OCI-LY7 (cell line): Measurements from ENCODE around the gene HDGFL3. TPM values are rescaled to one million over a fixed set of nuclear protein-coding genes. Genes with fewer than 3 reads are reported as not detected.

ENCODE experiments used
- BruUV-seq: library from RNA; stranded (reverse); fragments of 400-500 nt; replicated peaks from 2 replicates; lab custom pipeline; 2021; lab: Mats Ljungman, UMichigan
- CTCF ChIA-PET: fragments of 300-600 bp; sonication (Branson Sonifier 250); formaldehyde crosslinking; loops from one replicate; lab custom pipeline; 2022; ENCODE audit warnings: antibody characterized with exemption; ENCODE audit not compliant: unreplicated experiment; lab: Charles Lee
- POLR2A ChIA-PET: fragments of 300-600 bp; sonication (Branson Sonifier 250); formaldehyde crosslinking; loops from one replicate; lab custom pipeline; 2022; ENCODE audit warnings: antibody characterized with exemption; lab: Charles Lee
- DNase-seq: peaks from one replicate; pipeline ENCODE4 v3.0.0-alpha.2; 2015; ENCODE audit warnings: low spot score
- H2AFZ ChIP-seq: fragments of 200-600 bp; sonication (generic), shearing (Covaris generic); 2 replicates; pipeline ENCODE4 v1.6.1; 2014; ENCODE audit warnings: mild to moderate bottlenecking, antibody characterized with exemption, low read length, moderate library complexity
- H3K27ac ChIP-seq: fragments of 200-600 bp; sonication (generic); 2 replicates; pipeline ENCODE4 v1.5.1; 2014; ENCODE audit warnings: mixed run types, low read depth, mild to moderate bottlenecking, moderate library complexity, low read length, inconsistent platforms; ENCODE audit not compliant: poor library complexity, severe bottlenecking
- H3K36me3 ChIP-seq: fragments of 200-600 bp; sonication (generic); 2 replicates; pipeline ENCODE4 v1.6.1; 2014; ENCODE audit warnings: mild to moderate bottlenecking, antibody characterized with exemption, low read length, moderate library complexity, mixed read lengths; ENCODE audit not compliant: insufficient read depth
- H3K4me1 ChIP-seq: fragments of 200-600 bp; sonication (generic); 2 replicates; pipeline ENCODE4 v1.5.1; 2014; ENCODE audit warnings: mild to moderate bottlenecking, low read length; ENCODE audit not compliant: insufficient read depth, poor library complexity, severe bottlenecking
- H3K4me2 ChIP-seq: fragments of 200-600 bp; sonication (generic); 2 replicates; pipeline ENCODE4 v1.6.1; 2014; ENCODE audit warnings: mild to moderate bottlenecking, low read length
- H3K4me3 ChIP-seq: fragments of 200-600 bp; sonication (generic); 2 replicates; pipeline ENCODE4 v1.5.1; 2014; ENCODE audit warnings: mild to moderate bottlenecking, low read depth, low read length; ENCODE audit not compliant: poor library complexity, severe bottlenecking
- H3K79me2 ChIP-seq: fragments of 200-600 bp; sonication (generic); 2 replicates; pipeline ENCODE4 v1.6.1; 2016; ENCODE audit warnings: low read depth, mild to moderate bottlenecking, low read length, moderate library complexity, mixed read lengths; ENCODE audit not compliant: insufficient read depth
- H3K9me2 ChIP-seq: fragments of 200-600 bp; sonication (generic); 2 replicates; pipeline ENCODE4 v1.6.1; 2016; ENCODE audit warnings: mild to moderate bottlenecking, low read length, mixed read lengths; ENCODE audit not compliant: insufficient read depth
- H3K9me3 ChIP-seq: fragments of 200-600 bp; sonication (generic); 2 replicates; pipeline ENCODE4 v1.6.1; 2014; ENCODE audit warnings: mild to moderate bottlenecking, mixed run types, low read length, mixed read lengths
- H4K20me1 ChIP-seq: fragments of 200-600 bp; sonication (generic); 2 replicates; pipeline ENCODE4 v1.6.1; 2014; ENCODE audit warnings: mild to moderate bottlenecking, antibody characterized with exemption, low read length, moderate library complexity, mixed read lengths; ENCODE audit not compliant: insufficient read depth
- CTCF ChIP-seq: fragments of 200-600 bp; sonication (generic); conservative IDR thresholded peaks from 2 replicates; pipeline ENCODE4 v1.5.1; 2014; ENCODE audit warnings: mild to moderate bottlenecking, antibody characterized with exemption, low read length, moderate library complexity, mixed read lengths
- EZH2phosphoT487 ChIP-seq: fragments of 200-600 bp; sonication (generic); IDR thresholded peaks from 2 replicates; pipeline ENCODE4 v1.6.1; 2018; ENCODE audit warnings: low read depth, borderline replicate concordance, mild to moderate bottlenecking, mixed run types, antibody characterized with exemption, low read length, moderate library complexity, mixed read lengths
- intact Hi-C: fragments of 100-400 bp; cut with micrococcal nuclease; formaldehyde crosslinking; loops from one replicate; pipeline ENCODE4 v1.10.0; 2022; ENCODE audit not compliant: unreplicated experiment
- total RNA-seq, 2 experiments: library from RNA; depleted of rRNA in 1 of 2; stranded (reverse); fragments of >200 nt in 1 of 2; shearing (Covaris generic) in 1 of 2; gene quantifications; 2 replicates each; pipeline ENCODE4 v1.2.3, GENCODE V29; 2014 to 2022

The HDGFL3 gene
- total RNA-seq, 2 experiments from 2014 or later: 29.3 to 74.4 TPM

DNA sequence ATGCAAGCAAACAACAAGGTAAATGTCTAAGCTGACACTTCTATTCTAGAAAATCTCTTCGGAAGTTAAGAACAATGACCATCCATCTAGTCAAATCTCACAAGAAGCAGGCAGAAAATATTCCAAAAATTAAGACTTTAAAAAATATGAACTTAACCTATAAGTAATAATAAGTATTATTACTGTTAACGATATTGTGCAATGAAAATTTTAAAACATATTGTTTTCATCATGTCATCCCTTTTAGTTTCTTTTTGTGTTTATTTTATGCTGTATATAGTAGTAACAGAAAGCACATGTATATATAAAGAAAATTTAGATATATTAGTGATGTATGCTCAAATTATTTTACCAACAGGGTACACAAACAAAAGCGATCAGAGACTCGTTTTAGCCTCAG is 4.1 kb downstream of the HDGFL3 start:
- peaks cover 35% of the 10 kb centered on the region for H3K4me1 ChIP-seq
- intact Hi-C loops: loop anchor here (10.0 kb wide), 1 partner anchor 669 kb away; no protein-coding TSS in a partner anchor
- CTCF ChIA-PET: no interaction called here

DNA sequence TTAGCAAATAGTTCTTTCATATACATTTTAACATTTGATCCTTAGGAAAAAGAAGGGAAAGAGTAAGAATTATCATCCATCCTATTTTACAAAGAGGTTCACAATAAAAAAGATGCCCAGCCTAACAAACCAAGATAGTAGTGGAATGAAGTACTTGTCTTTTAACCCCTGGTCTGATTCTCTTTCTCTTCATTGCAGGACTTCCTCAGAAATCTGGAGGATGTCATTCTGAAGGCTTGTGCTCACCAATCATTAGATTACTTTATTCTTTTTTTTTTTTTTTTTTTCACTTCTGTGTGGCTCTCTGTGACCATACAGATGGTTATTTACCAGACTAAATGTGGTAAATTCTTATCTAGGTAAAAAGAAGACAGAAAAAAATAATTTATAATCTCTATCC is 7.0 kb downstream of the HDGFL3 start:
- no peak for DNase-seq
- Histone ChIP-seq H4K20me1 (0 out of 2 replicates have a peak, but pooled peaks cover 6% of the 10 kb centered on the region), H2AFZ (no peak overlapping the region), H3K36me3 (no peaks in the 10 kb centered on the region), H3K4me3 (no peak overlapping the region), H3K4me1 (peaks cover 23% of the 10 kb centered on the region), H3K9me3 (no peaks in the 10 kb centered on the region), H3K79me2 (peaks cover 70% of the 10 kb centered on the region; the same call in 1 of the 2 replicates), H3K9me2 (no peaks in the 10 kb centered on the region), H3K27ac (no peak overlapping the region), H3K4me2 (no peak overlapping the region)
- BruUV-seq: no TSS peak
- POLR2A ChIA-PET: no interaction called here
- CTCF ChIA-PET: no interaction called here
- intact Hi-C loops: loop anchor here (10.0 kb wide), 1 partner anchor 666 kb away; no protein-coding TSS in a partner anchor
- TF ChIP-seq EZH2phosphoT487 (no peak), CTCF (no peak)

More for the DNA sequence above, 4.1 kb downstream of the HDGFL3 start:
- Histone ChIP-seq H3K4me2 (no peak overlapping the region), H3K9me3 (no peaks in the 10 kb centered on the region), H3K4me3 (no peak overlapping the region), H4K20me1 (0 out of 2 replicates have a peak, but pooled peaks cover 6% of the 10 kb centered on the region), H3K27ac (no peak overlapping the region), H3K36me3 (no peaks in the 10 kb centered on the region), H2AFZ (no peak overlapping the region), H3K9me2 (no peaks in the 10 kb centered on the region), H3K79me2 (peaks cover 66% of the 10 kb centered on the region)
- POLR2A ChIA-PET: interaction anchor here (0.6 to 1.4 kb wide), 3 partner anchors 9 to 42 kb away, joined by 3 to 6 read pairs (median 3); no protein-coding TSS in a partner anchor
- BruUV-seq: no TSS peak
- DNase-seq: no peak
- no peak for TF ChIP-seq EZH2phosphoT487
- no peak for TF ChIP-seq CTCF

- Histone ChIP-seq H3K9me3 (no peaks in the 10 kb centered on the region), H3K79me2 (peaks cover 70% of the 10 kb centered on the region; the same call in 1 of the 2 replicates), H3K9me2 (no peaks in the 10 kb centered on the region), H3K36me3 (no peaks in the 10 kb centered on the region), H4K20me1 (0 out of 2 replicates have a peak, but pooled peaks cover 6% of the 10 kb centered on the region), H2AFZ (no peak overlapping the region), H3K4me1 (peaks cover 18% of the 10 kb centered on the region), H3K4me3 (no peak overlapping the region), H3K27ac (no peak overlapping the region), H3K4me2 (no peak overlapping the region)
- BruUV-seq: no TSS peak
- CTCF ChIA-PET: no interaction called here
- POLR2A ChIA-PET: no interaction called here
- no peak for TF ChIP-seq CTCF
- TF ChIP-seq EZH2phosphoT487: no peak
- no peak for DNase-seq
- intact Hi-C loops: loop anchor here (10.0 kb wide), 1 partner anchor 665 kb away; no protein-coding TSS in a partner anchor
These were observed 7.5 kb downstream of the HDGFL3 start for GRCh38 chr15:83200162-83200561.
